ENCODE measurements around the gene DGLUCY. TPM values are rescaled to one million over a fixed set of nuclear protein-coding genes. Genes with fewer than 3 reads are reported as not detected.

DGLUCY gene
- total and polyA plus RNA-seq, 2 of the 8 experiments (the other 6 are each of a cell fraction or from before 2014, with no cell fraction given) = 24.9 to 31.8 TPM

- Histone ChIP-seq H2BK15ac (ENCODE audit: low read length) (no peak overlapping the region), H3K23ac (ENCODE audit: insufficient read length) (no peak overlapping the region), H3K4me3 (ENCODE audit: extremely low read depth in 1 of 4, insufficient read depth in 2 of 4, low read depth in 3 of 4, low read length in 4 of 4) (no peak overlapping the region), H2BK120ac (replicated peaks; ENCODE audit: low read depth, low read length) (no peak overlapping the region), H3K4ac (replicated peaks; ENCODE audit: insufficient read length, low read depth, low read length) (no peak overlapping the region), H2BK5ac (ENCODE audit: low read depth, low read length) (no peak overlapping the region), H3K56ac (replicated peaks; ENCODE audit: insufficient read length, low read depth, low read length) (no peak overlapping the region), H3K79me1 (ENCODE audit: low read depth, low read length) (no peaks in the 10 kb centered on the region), H4K20me1 (replicated peaks in 1 of 2; ENCODE audit: control insufficient read depth in 1 of 2, insufficient read depth in 2 of 2, low read length in 2 of 2) (no peaks in the 10 kb centered on the region), H3K27me3 (replicated peaks in 1 of 4; ENCODE audit: control insufficient read depth in 3 of 4, extremely low read depth in 1 of 4, insufficient read depth in 3 of 4, low read length in 3 of 4) (no peaks in the 10 kb centered on the region), H3K9ac (replicated peaks in 1 of 4; ENCODE audit: extremely low read depth in 1 of 4, low read depth in 3 of 4, low read length in 3 of 4) (no peak overlapping the region), H3K36me3 (ENCODE audit: control insufficient read depth in 2 of 4, insufficient read depth in 4 of 4, low read length in 3 of 4) (peaks cover 0 to 11% (median 1%) of the 10 kb centered on the region in 4 experiments; a peak in 4 of 8 replicates), H4K91ac (replicated peaks; ENCODE audit: insufficient read length, low read length) (no peak overlapping the region), H3K14ac (ENCODE audit: insufficient read length) (no peak overlapping the region), H3K4me2 (ENCODE audit: insufficient read depth in 1 of 2, low read depth in 2 of 2, low read length in 2 of 2) (no peak overlapping the region), H4K5ac (ENCODE audit: insufficient read length, low read depth, low read length) (no peak overlapping the region), H2BK20ac (ENCODE audit: low read length) (no peak overlapping the region), H3K18ac (ENCODE audit: extremely low read depth, low read length) (no peak overlapping the region), H3K9me3 (ENCODE audit: insufficient read depth in 2 of 2, low read depth in 1 of 2, low read length in 1 of 2) (no peaks in the 10 kb centered on the region), H4K8ac (ENCODE audit: extremely low read depth, insufficient read depth, low read length) (no peak overlapping the region), H3K79me2 (ENCODE audit: control insufficient read depth in 1 of 2, insufficient read depth in 2 of 2, low read length in 2 of 2) (no peaks in the 10 kb centered on the region), H3K4me1 (replicated peaks in 1 of 4; ENCODE audit: control insufficient read depth in 3 of 4, insufficient read depth in 4 of 4, low read length in 3 of 4) (no peaks in the 10 kb centered on the region; a peak in 2 of 7 replicates), H3K23me2 (ENCODE audit: low read depth, low read length) (no peaks in the 10 kb centered on the region), H3K27ac (ENCODE audit: low read depth, low read length) (no peak overlapping the region), H2AK5ac (ENCODE audit: low read depth, low read length) (no peak overlapping the region), H2BK12ac (ENCODE audit: low read depth, low read length) (no peak overlapping the region), H2AFZ (ENCODE audit: low read length) (no peak overlapping the region)
- 85% methylated on average over 10 of the region's 10 CpGs; no CpG with 5 or more reads in 1 of the 2 experiments for WGBS, 2 experiments (ENCODE audit: extremely low coverage in 1 of 2, insufficient coverage in 1 of 2, insufficient read length in 1 of 2, insufficient replicate concordance in 2 of 2, low coverage in 1 of 2, low lambda C conversion rate in 2 of 2, missing lambda C conversion rate in 1 of 2)
- CTCF ChIA-PET (ENCODE audit: partially characterized antibody) = interaction anchor here (0.7 to 9.8 kb wide), 21 partner anchors 10 to 301 kb away, joined by 3 to 118 read pairs (median 5); partner anchors contain the start of gene GPR68
- POLR2A ChIA-PET (ENCODE audit: partially characterized antibody) = interaction anchor here (0.5 to 1.8 kb wide), 4 partner anchors 8 to 387 kb away, joined by 3 to 4 read pairs (median 4); no protein-coding TSS in a partner anchor
- DNase-seq (ENCODE audit: low read depth in 1 of 2, low spot score in 2 of 2) = no peak
- no peak for FAIRE-seq
- TF ChIP-seq USF2 (IDR thresholded peaks at IDR 0.05; ENCODE audit: low read length) (no peak), MAX (IDR thresholded peaks at IDR 0.05) (no peak), ATF2 (IDR thresholded peaks at IDR 0.05; ENCODE audit: low read length) (no peak)
These were observed 61.7 kb downstream of the DGLUCY start for GRCh38 chr14:91175291-91176201.
